ENCODE data around the gene GRAMD4.
A peak's percentile ranks its signal among the peaks of the same experiment; 100 is the strongest.

Gene GRAMD4

DNA sequence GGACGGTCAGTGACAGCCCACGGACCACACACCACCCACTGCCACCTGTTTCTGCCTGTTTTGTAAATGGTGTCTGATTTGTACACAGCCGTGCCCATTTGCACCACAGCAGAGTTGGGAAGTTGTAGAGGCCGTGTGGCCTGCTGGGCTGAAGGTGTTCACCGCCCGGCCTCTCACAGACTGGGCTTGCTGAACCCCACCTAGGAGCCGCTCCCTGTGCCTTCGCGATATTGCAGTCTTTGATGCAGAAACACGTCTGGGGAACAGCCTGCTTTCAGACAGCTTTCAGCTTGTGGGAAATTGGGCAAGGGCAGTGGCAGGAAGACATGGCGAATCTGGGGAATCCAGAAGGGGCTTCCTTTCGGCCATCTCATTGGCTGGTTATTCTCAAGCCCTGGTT is 9.8 kb upstream of the GRAMD4 start:
- H3K27ac ChIP-seq (ENCODE audit: insufficient read depth, low read length, poor library complexity, severe bottlenecking), result no peak overlapping the region
- no peak overlapping the region for H3K4me3 ChIP-seq (ENCODE audit: insufficient read depth, low read depth, low read length, poor library complexity, severe bottlenecking)
- peaks cover 18% of the 10 kb centered on the region for H3K4me1 ChIP-seq (ENCODE audit: control insufficient read depth, insufficient read depth, low read length, poor library complexity, severe bottlenecking)
- no peak for DNase-seq
- H3K9me3 ChIP-seq (ENCODE audit: control insufficient read depth, low read length), result no peaks in the 10 kb centered on the region
- H3K27me3 ChIP-seq (replicated peaks; ENCODE audit: control insufficient read depth, insufficient read depth, low read length, poor library complexity, severe bottlenecking), result no peaks in the 10 kb centered on the region
- no peaks in the 10 kb centered on the region for H3K36me3 ChIP-seq (ENCODE audit: control insufficient read depth, insufficient read depth, low read length)

DNA sequence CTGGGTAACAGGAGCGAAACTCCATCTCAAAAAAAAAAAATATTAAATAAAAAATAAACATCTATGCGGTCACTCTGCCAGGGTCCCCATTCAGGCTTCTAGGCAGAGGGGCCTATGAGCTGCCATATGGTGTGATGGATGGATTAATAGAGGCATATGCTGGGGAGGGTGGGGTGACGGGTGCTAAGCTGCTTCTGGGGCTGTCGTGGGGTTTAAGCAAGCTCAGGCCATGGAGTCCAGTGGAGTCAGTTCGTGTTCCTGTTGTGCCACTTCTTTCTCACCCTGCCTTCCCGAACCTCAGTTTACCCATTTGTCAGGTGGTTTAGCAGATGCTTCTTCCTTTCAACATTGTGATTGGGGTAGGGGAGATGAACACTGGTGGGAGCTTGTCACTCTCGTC is 9.0 kb upstream of the GRAMD4 start:
- no peaks in the 10 kb centered on the region for H3K27me3 ChIP-seq (replicated peaks; ENCODE audit: control insufficient read depth, insufficient read depth, low read length, poor library complexity, severe bottlenecking)
- no peak for DNase-seq
- H3K4me3 ChIP-seq (ENCODE audit: insufficient read depth, low read depth, low read length, poor library complexity, severe bottlenecking), result no peak overlapping the region
- peaks cover 18% of the 10 kb centered on the region for H3K4me1 ChIP-seq (ENCODE audit: control insufficient read depth, insufficient read depth, low read length, poor library complexity, severe bottlenecking)
- no peak overlapping the region for H3K27ac ChIP-seq (ENCODE audit: insufficient read depth, low read length, poor library complexity, severe bottlenecking)
- H3K36me3 ChIP-seq (ENCODE audit: control insufficient read depth, insufficient read depth, low read length), result no peaks in the 10 kb centered on the region
- no peaks in the 10 kb centered on the region for H3K9me3 ChIP-seq (ENCODE audit: control insufficient read depth, low read length)

DNA sequence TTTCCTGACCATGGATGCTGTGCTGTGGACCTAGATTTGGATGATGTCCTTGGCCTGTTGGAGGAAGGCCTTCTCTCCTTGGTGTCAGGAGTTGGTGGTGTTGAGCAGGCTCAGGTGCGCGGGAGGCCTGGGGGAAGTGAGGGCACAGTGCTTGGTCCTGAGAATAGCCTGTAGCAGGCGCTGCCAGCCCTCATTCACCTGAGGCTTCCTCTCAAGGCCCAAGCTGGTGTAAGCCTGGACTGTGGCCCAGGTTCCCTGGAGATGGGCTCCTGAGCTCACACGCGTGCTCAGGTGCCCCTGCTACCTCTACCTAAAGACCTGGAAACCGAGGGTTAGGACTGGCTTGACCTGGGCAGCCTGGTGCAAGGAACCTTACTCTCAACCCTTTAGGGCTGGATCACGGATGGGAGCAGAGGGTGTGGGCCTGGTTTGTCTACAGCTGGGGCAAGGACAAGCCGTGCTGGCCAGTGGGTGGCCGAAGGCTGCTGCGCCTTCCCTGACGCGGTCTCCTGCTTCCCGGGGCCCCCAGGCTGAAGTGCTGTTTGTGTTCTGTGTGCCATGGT is 7.8 kb upstream of the GRAMD4 start:
- Histone ChIP-seq H3K4me3 (ENCODE audit: insufficient read depth, low read depth, low read length, poor library complexity, severe bottlenecking) (peak overlapping the region; percentile 60), H3K9me3 (ENCODE audit: control insufficient read depth, low read length) (no peaks in the 10 kb centered on the region), H3K4me1 (ENCODE audit: control insufficient read depth, insufficient read depth, low read length, poor library complexity, severe bottlenecking) (peaks cover 18% of the 10 kb centered on the region), H3K27ac (ENCODE audit: insufficient read depth, low read length, poor library complexity, severe bottlenecking) (no peak overlapping the region), H3K27me3 (replicated peaks; ENCODE audit: control insufficient read depth, insufficient read depth, low read length, poor library complexity, severe bottlenecking) (no peaks in the 10 kb centered on the region), H3K36me3 (ENCODE audit: control insufficient read depth, insufficient read depth, low read length) (no peaks in the 10 kb centered on the region)
- no peak for DNase-seq

DNA sequence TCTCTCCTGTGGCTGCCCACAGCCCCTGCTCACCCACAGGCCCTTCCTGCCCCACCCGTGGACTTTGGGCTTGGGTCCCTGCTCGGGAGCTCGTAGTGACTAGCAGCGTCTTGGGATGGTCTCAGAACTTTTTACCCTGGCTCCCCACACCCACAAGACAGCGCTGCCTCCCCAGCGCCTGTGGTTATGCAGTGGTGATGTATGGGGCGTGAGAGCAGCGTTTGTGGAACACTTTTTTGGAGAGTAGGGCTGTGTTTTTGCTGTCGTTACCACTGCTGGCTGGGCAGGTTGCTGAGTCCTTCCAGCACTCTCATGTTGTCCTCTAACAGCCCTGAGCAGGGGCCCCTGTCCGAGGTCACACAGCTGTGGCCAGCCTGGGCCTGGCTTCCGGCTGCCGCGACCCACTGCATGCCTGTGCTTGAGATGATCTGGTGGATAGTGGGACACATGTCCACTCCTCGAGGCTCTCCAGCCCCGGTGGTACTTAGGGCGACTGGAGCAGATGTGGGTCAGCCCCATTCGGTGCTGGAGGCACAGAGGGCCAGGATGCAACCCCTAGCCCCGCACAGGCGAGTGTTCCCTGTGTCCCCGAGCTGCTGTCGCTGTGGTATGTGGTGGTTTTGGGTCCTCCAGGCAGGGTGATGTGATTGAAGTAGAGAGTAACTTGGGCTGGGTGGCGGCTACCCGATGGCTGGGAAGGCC is 7.1 kb upstream of the GRAMD4 start:
- peaks cover 18% of the 10 kb centered on the region for H3K4me1 ChIP-seq (ENCODE audit: control insufficient read depth, insufficient read depth, low read length, poor library complexity, severe bottlenecking)
- no peaks in the 10 kb centered on the region for H3K9me3 ChIP-seq (ENCODE audit: control insufficient read depth, low read length)
- peak; percentile 8 to 23 (median 17) for DNase-seq
- no peaks in the 10 kb centered on the region for H3K36me3 ChIP-seq (ENCODE audit: control insufficient read depth, insufficient read depth, low read length)
- H3K4me3 ChIP-seq (ENCODE audit: insufficient read depth, low read depth, low read length, poor library complexity, severe bottlenecking), result peak overlapping the region; percentile 60
- no peak overlapping the region for H3K27ac ChIP-seq (ENCODE audit: insufficient read depth, low read length, poor library complexity, severe bottlenecking)
- no peaks in the 10 kb centered on the region for H3K27me3 ChIP-seq (replicated peaks; ENCODE audit: control insufficient read depth, insufficient read depth, low read length, poor library complexity, severe bottlenecking)

DNA sequence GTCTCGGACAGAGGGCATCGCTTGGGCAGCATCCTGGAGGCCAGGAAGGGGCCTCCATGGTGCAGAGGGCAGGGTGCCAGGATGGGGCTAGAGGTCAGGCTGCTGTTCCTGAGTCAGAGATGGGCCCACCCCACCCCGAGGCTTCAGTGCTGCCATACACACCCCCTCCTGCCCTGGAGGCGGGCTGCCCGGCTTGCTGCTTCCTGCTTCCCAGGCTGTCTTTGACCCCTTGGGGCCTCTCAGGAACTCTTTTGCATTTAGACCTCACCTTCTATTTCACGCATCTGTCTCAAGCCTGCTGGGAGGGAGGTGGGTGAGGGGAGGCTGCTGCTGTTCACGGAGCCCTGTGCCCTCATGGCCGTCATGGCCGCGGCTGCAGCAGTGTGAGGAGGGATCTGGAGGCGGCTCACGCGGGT is 6.6 kb upstream of the GRAMD4 start:
- no peaks in the 10 kb centered on the region for H3K36me3 ChIP-seq (ENCODE audit: control insufficient read depth, insufficient read depth, low read length)
- peak overlapping the region; percentile 60 for H3K4me3 ChIP-seq (ENCODE audit: insufficient read depth, low read depth, low read length, poor library complexity, severe bottlenecking)
- DNase-seq, result no peak
- H3K27ac ChIP-seq (ENCODE audit: insufficient read depth, low read length, poor library complexity, severe bottlenecking), result peak overlapping the region; percentile 35
- no peaks in the 10 kb centered on the region for H3K9me3 ChIP-seq (ENCODE audit: control insufficient read depth, low read length)
- H3K27me3 ChIP-seq (replicated peaks; ENCODE audit: control insufficient read depth, insufficient read depth, low read length, poor library complexity, severe bottlenecking), result no peaks in the 10 kb centered on the region
- H3K4me1 ChIP-seq (ENCODE audit: control insufficient read depth, insufficient read depth, low read length, poor library complexity, severe bottlenecking), result peaks cover 18% of the 10 kb centered on the region

DNA sequence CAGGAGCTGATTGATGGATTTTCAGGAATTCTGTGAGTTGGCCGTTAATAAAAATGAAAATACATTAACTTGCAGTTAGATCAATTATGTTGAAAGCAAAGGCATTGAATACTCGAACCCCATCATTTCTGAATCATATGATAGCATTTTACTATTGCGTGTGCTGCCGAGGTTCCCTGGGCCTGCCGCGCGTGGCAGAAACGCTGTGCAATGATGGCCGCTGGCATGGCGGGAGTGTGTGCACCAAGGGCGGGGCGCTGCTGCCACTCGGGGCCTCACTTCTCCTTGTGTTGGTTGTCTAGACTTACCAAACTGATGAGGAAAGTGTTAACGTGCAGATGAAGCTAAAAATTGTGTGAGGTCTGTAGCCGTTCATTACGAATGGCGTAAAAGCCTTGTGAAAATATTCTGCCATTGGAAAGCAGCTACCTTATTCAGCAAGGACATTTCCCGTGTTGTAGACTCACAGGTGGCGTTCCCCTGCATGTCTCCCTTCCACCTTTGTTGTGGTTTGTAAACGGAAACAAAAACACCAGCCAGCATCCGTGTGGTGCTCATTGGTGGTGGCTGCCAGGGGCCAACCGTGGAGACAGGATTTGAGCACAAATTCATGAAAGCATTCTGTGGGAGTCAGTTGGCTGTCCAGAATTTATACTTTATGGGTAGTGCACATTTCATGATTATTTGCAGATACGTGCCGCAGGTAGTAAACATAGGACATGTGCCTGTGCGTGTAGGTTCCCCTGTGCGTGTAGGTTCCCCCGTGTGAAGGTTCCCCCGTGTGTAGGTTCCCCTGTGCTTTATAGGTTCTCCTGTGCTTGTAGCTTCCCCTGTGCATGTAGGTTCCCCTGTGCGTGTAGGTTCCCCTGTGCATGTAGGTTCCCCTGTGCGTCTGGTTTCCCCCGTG is 5.9 kb upstream of the GRAMD4 start:
- Histone ChIP-seq H3K4me1 (ENCODE audit: control insufficient read depth, insufficient read depth, low read length, poor library complexity, severe bottlenecking) (peaks cover 18% of the 10 kb centered on the region), H3K9me3 (ENCODE audit: control insufficient read depth, low read length) (no peaks in the 10 kb centered on the region), H3K27me3 (replicated peaks; ENCODE audit: control insufficient read depth, insufficient read depth, low read length, poor library complexity, severe bottlenecking) (no peaks in the 10 kb centered on the region), H3K27ac (ENCODE audit: insufficient read depth, low read length, poor library complexity, severe bottlenecking) (peak overlapping the region; percentile 35), H3K4me3 (ENCODE audit: insufficient read depth, low read depth, low read length, poor library complexity, severe bottlenecking) (peak overlapping the region; percentile 60), H3K36me3 (ENCODE audit: control insufficient read depth, insufficient read depth, low read length) (no peaks in the 10 kb centered on the region)
- peak; percentile 70 to 77 (median 71) for DNase-seq

DNA sequence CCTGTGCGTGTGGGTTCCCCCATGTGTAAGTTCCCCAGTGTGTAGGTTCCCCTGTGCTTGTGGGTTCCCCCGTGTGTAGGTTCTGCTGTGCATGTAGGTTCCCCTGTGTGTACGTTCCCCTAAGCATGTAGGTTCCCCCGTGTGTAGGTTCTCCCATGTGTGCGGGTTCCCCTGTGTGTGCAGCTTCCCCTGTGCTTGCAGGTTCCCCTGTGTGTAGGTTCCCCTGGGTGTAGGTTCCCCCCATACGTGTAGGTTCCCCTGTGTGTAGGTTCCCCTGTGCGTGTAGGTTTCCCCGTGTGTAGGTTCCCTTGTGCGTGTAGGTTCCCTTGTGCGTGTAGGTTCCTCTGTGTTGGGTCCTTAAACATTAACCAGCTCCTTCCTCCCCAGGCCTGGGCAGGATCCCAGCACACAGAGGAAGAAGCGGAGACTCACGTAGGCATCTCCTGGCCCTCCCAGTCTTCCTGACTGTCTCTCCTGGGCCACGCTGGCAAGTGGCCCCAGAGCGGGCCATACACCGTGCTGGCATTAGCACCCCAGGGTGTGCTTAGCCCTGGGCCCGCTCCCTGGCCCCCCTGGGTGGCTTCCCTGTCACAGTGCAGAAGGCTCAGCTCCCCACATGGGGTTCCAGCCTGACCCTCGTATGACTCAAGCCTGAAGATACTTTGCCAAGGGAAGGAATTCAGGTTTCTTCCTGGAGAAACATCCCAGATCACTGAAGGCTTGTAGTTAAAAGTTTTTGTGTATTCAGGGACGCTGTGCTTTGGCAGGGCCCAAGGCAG is 2.8 kb upstream of the GRAMD4 start:
- Histone ChIP-seq H3K27ac (ENCODE audit: insufficient read depth, low read length, poor library complexity, severe bottlenecking) (no peak overlapping the region), H3K27me3 (replicated peaks; ENCODE audit: control insufficient read depth, insufficient read depth, low read length, poor library complexity, severe bottlenecking) (no peaks in the 10 kb centered on the region), H3K4me1 (ENCODE audit: control insufficient read depth, insufficient read depth, low read length, poor library complexity, severe bottlenecking) (peaks cover 16% of the 10 kb centered on the region), H3K4me3 (ENCODE audit: insufficient read depth, low read depth, low read length, poor library complexity, severe bottlenecking) (no peak overlapping the region), H3K9me3 (ENCODE audit: control insufficient read depth, low read length) (no peaks in the 10 kb centered on the region), H3K36me3 (ENCODE audit: control insufficient read depth, insufficient read depth, low read length) (no peaks in the 10 kb centered on the region)
- DNase-seq, result no peak

DNA sequence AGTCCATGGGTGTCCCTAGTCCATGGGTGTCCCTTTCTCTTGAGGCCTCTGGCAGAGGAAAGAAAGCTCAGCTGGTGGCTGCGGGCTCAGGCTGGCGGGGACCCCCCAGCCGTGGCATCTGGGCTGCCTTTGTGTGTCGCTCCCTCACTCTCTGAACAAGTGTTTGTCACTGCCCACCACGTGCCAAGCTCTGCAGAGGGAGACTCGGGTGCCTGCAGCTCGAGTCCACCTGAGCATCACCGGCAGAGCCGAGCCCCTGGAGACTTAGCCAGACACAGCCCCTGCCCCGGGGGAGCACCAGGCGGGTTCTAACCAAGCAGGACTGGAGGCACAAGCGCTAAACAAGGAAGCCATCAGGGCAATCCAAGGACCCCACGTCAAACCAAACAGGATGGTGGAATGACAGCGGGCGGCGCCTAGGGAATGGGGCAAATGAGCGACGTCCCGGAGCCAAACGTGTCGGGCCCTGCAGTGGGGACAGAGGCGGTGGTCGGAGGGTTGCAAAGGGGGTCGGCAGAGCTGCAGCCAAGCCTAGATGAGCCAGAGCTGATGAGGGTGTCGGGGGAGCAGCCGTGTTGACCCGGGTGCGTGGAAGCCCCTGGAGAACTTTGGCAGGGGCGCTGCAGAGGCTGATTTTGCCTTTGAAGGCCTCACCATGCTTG is 2.1 kb upstream of the GRAMD4 start:
- Histone ChIP-seq H3K4me1 (ENCODE audit: control insufficient read depth, insufficient read depth, low read length, poor library complexity, severe bottlenecking) (peaks cover 9% of the 10 kb centered on the region), H3K36me3 (ENCODE audit: control insufficient read depth, insufficient read depth, low read length) (no peaks in the 10 kb centered on the region), H3K4me3 (ENCODE audit: insufficient read depth, low read depth, low read length, poor library complexity, severe bottlenecking) (no peak overlapping the region), H3K27ac (ENCODE audit: insufficient read depth, low read length, poor library complexity, severe bottlenecking) (no peak overlapping the region), H3K27me3 (replicated peaks; ENCODE audit: control insufficient read depth, insufficient read depth, low read length, poor library complexity, severe bottlenecking) (no peaks in the 10 kb centered on the region), H3K9me3 (ENCODE audit: control insufficient read depth, low read length) (no peaks in the 10 kb centered on the region)
- no peak for DNase-seq

DNA sequence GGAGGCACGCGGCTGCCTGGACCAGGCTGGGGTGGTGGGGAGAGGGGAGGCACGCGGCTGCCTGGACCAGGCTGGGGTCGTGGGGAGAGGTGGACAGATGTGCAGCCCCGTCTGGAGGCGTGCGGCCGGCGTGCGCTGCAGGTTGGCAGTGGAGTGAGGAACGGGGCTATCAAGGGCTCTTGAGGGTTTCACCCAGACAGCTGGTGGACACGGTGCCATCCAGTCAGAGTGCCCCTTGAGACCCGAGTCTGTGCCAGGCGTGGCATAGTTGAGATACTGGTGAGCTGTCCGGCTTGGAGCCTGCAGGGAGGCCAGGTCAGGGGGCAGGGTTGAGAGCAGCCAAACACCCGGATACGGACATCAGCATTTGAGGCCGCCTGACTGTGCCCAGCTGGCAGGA is 1.5 kb upstream of the GRAMD4 start:
- DNase-seq, result no peak
- H3K27ac ChIP-seq (ENCODE audit: insufficient read depth, low read length, poor library complexity, severe bottlenecking), result no peak overlapping the region
- H3K4me1 ChIP-seq (ENCODE audit: control insufficient read depth, insufficient read depth, low read length, poor library complexity, severe bottlenecking), result peaks cover 4% of the 10 kb centered on the region
- H3K27me3 ChIP-seq (replicated peaks; ENCODE audit: control insufficient read depth, insufficient read depth, low read length, poor library complexity, severe bottlenecking), result no peaks in the 10 kb centered on the region
- no peaks in the 10 kb centered on the region for H3K9me3 ChIP-seq (ENCODE audit: control insufficient read depth, low read length)
- H3K36me3 ChIP-seq (ENCODE audit: control insufficient read depth, insufficient read depth, low read length), result no peaks in the 10 kb centered on the region
- no peak overlapping the region for H3K4me3 ChIP-seq (ENCODE audit: insufficient read depth, low read depth, low read length, poor library complexity, severe bottlenecking)

Data from effector memory CD4-positive, alpha-beta T cell (primary cell).